Measurements from ENCODE around the gene OR5D14.

OR5D14 gene

GRCh38 chr11:55795256-55795655 is at the start of gene OR5D14:
Gene OR5D14, plus strand, starts transcription at chr11:55795556. Its CDS starts 0 bp downstream, at chr11:55795556.
- no peak for DNase-seq

- no peak for DNase-seq
Observed at GRCh38 chr11:55773138-55773537, 22.2 kb upstream of the OR5D14 start, which contains the start of gene OR5D13. Gene OR5D13, plus strand, starts transcription at chr11:55773438. Its CDS starts 0 bp downstream, at chr11:55773438.

GRCh38 chr11:55791606-55792005 is 3.8 kb upstream of the OR5D14 start:
- DNase-seq = no peak

- no peak for DNase-seq
Observed at GRCh38 chr11:55793321-55793720, 2.0 kb upstream of the OR5D14 start.

GRCh38 chr11:55806248-55806647 is 10.9 kb downstream of the OR5D14 start:
- no peak for DNase-seq

GRCh38 chr11:55811067-55811466 is 15.7 kb downstream of the OR5D14 start, which contains the start of gene OR5L1:
Gene OR5L1, plus strand, starts transcription at chr11:55811367. Its CDS starts 100 bp downstream, at chr11:55811467.
- DNase-seq = no peak

GRCh38 chr11:55819330-55819729 is 24.0 kb downstream of the OR5D14 start, which contains the start of gene OR5D18:
Gene OR5D18, plus strand, starts transcription at chr11:55819630. Its CDS starts 0 bp downstream, at chr11:55819630.
- DNase-seq = no peak

GRCh38 chr11:55826919-55827318 is 31.6 kb downstream of the OR5D14 start, which contains the start of gene OR5L2:
Gene OR5L2, plus strand, starts transcription at chr11:55827219. Its CDS starts 0 bp downstream, at chr11:55827219.
- DNase-seq = no peak

GRCh38 chr11:55838452-55838851 is 43.1 kb downstream of the OR5D14 start, which contains the start of gene OR5D16:
Gene OR5D16, plus strand, starts transcription at chr11:55838752. Its CDS starts 0 bp downstream, at chr11:55838752.
- DNase-seq = no peak
